Mesenchymal stem cell (in vitro differentiated cells and primary cell): ENCODE measurements around the gene OR1I1.

Experiments
- DNase-seq: peaks from one replicate; pipeline ENCODE4 v3.0.0-alpha.2; 2013
- H2AFZ ChIP-seq: one replicate; pipeline ENCODE4 v1.6.1; 2013; ENCODE audit warnings: low read depth, mild to moderate bottlenecking, control low read depth, inconsistent platforms, low read length, moderate library complexity
- H2AK5ac ChIP-seq: 2 replicates; pipeline ENCODE4 v1.6.1; 2013; ENCODE audit warnings: low read length, moderate library complexity, mild to moderate bottlenecking, inconsistent platforms; ENCODE audit not compliant: severe bottlenecking
- H2BK120ac ChIP-seq: one replicate; pipeline ENCODE4 v1.6.1; 2013; ENCODE audit warnings: low read depth, mild to moderate bottlenecking, inconsistent platforms, low read length, moderate library complexity
- H2BK12ac ChIP-seq, 2 experiments: one replicate each; pipeline ENCODE4 v1.6.1; 2013; ENCODE audit warnings: inconsistent platforms in 2 of 2, low read length in 2 of 2, mild to moderate bottlenecking in 2 of 2, moderate library complexity in 2 of 2, control low read depth in 1 of 2
- H2BK15ac ChIP-seq: one replicate; pipeline ENCODE4 v1.6.1; 2013; ENCODE audit warnings: mild to moderate bottlenecking, low read depth, inconsistent platforms; ENCODE audit not compliant: poor library complexity, severe bottlenecking
- H2BK5ac ChIP-seq: 2 replicates; pipeline ENCODE4 v1.6.1; 2013; ENCODE audit warnings: low read depth, mild to moderate bottlenecking, low read length, control low read depth, inconsistent platforms; ENCODE audit not compliant: poor library complexity, severe bottlenecking
- H3K14ac ChIP-seq, 2 experiments: one replicate each; pipeline ENCODE4 v1.6.1; 2013; ENCODE audit warnings: inconsistent platforms in 2 of 2, low read length in 2 of 2, control low read depth in 1 of 2, mild to moderate bottlenecking in 1 of 2, moderate library complexity in 1 of 2
- H3K18ac ChIP-seq, 2 experiments: one replicate each; pipeline ENCODE4 v1.6.1; 2013; ENCODE audit warnings: inconsistent platforms in 2 of 2, low read length in 2 of 2, control low read depth in 1 of 2, low read depth in 1 of 2, mild to moderate bottlenecking in 1 of 2
- H3K23ac ChIP-seq, 2 experiments: one replicate each; pipeline ENCODE4 v1.6.1; 2013; ENCODE audit warnings: inconsistent platforms in 2 of 2, low read length in 2 of 2, mild to moderate bottlenecking in 2 of 2, moderate library complexity in 2 of 2, control low read depth in 1 of 2
- H3K27ac ChIP-seq: 2 replicates; pipeline ENCODE4 v1.5.1; 2013; ENCODE audit warnings: mild to moderate bottlenecking, moderate library complexity, low read length, control low read depth, inconsistent platforms; ENCODE audit not compliant: poor library complexity, severe bottlenecking
- H3K27me3 ChIP-seq, 2 experiments: 2 replicates each; pipeline versions ENCODE4 v1.6.1 to v1.7.0; 2013; ENCODE audit warnings: low read length in 2 of 2, mild to moderate bottlenecking in 2 of 2, moderate library complexity in 2 of 2, control low read depth in 1 of 2, inconsistent platforms in 1 of 2; ENCODE audit not compliant: control insufficient read depth in 1 of 2, insufficient read depth in 1 of 2
- H3K36me3 ChIP-seq, 2 experiments: 2 replicates each; pipeline versions ENCODE4 v1.6.1 to v1.7.0; 2013; ENCODE audit warnings: low read length in 2 of 2, control low read depth in 1 of 2, inconsistent platforms in 1 of 2, low read depth in 1 of 2, mild to moderate bottlenecking in 1 of 2; ENCODE audit not compliant: insufficient read depth in 2 of 2, control insufficient read depth in 1 of 2
- H3K4ac ChIP-seq, 2 experiments: one replicate each; pipeline ENCODE4 v1.6.1; 2013; ENCODE audit warnings: inconsistent platforms in 2 of 2, low read length in 2 of 2, mild to moderate bottlenecking in 2 of 2, moderate library complexity in 2 of 2, control low read depth in 1 of 2, low read depth in 1 of 2
- H3K4me1 ChIP-seq: 2 replicates; pipeline ENCODE4 v1.6.1; 2013; ENCODE audit warnings: low read depth, low read length, control low read depth; ENCODE audit not compliant: control insufficient read depth, insufficient read depth
- H3K4me2 ChIP-seq: 2 replicates; pipeline ENCODE4 v1.6.1; 2013; ENCODE audit warnings: low read length, mild to moderate bottlenecking, inconsistent platforms; ENCODE audit not compliant: poor library complexity, severe bottlenecking
- H3K4me3 ChIP-seq, 2 experiments: 2 replicates each; pipeline versions ENCODE4 v1.5.1 to v1.7.0; 2013; ENCODE audit warnings: low read length in 2 of 2, mild to moderate bottlenecking in 2 of 2, control low read depth in 1 of 2, low read depth in 1 of 2; ENCODE audit not compliant: insufficient read depth in 1 of 2
- H3K79me1 ChIP-seq: replicated peaks from 2 replicates; pipeline ENCODE4 v1.6.1; 2013; ENCODE audit warnings: mild to moderate bottlenecking, control low read depth, low read length, inconsistent platforms; ENCODE audit not compliant: poor library complexity, severe bottlenecking
- H3K9ac ChIP-seq: 2 replicates; pipeline ENCODE4 v1.7.0; 2013; ENCODE audit warnings: mild to moderate bottlenecking, low read length, moderate library complexity
- H3K9me3 ChIP-seq: 2 replicates; pipeline ENCODE4 v1.7.0; 2013; ENCODE audit warnings: mild to moderate bottlenecking, low read length; ENCODE audit not compliant: control insufficient read depth
- H4K8ac ChIP-seq: one replicate; pipeline ENCODE4 v1.6.1; 2013; ENCODE audit warnings: inconsistent platforms, mild to moderate bottlenecking, low read length, moderate library complexity
- H4K91ac ChIP-seq: one replicate; pipeline ENCODE4 v1.6.1; 2013; ENCODE audit warnings: mild to moderate bottlenecking, low read length, inconsistent platforms
- WGBS: methylation state at CpG from one replicate; pipeline ENCODE4 v1.1.7; 2013; ENCODE audit warnings: mixed read lengths; 5-methylcytosine and 5-hydroxymethylcytosine counted together

OR1I1 gene

GRCh38 chr19:15048128-15048527 lies 33.9 kb upstream of the OR1I1 start:
- no peak overlapping the region for H2BK5ac ChIP-seq
- no peak overlapping the region for H4K91ac ChIP-seq
- H3K9me3 ChIP-seq: no peaks in the 10 kb centered on the region
- WGBS: 77% methylated on average over 5 of the region's 5 CpGs
- H3K4me2 ChIP-seq: no peak overlapping the region
- H2AK5ac ChIP-seq: no peak overlapping the region
- no peaks in the 10 kb centered on the region for H3K4me1 ChIP-seq
- no peak overlapping the region for H3K18ac ChIP-seq
- no peak overlapping the region for H3K4me3 ChIP-seq
- no peaks in the 10 kb centered on the region for H3K79me1 ChIP-seq
- no peak overlapping the region for H3K27ac ChIP-seq
- H4K8ac ChIP-seq: no peak overlapping the region
- no peak for DNase-seq
- H3K36me3 ChIP-seq: no peaks in the 10 kb centered on the region
- H3K4ac ChIP-seq: no peak overlapping the region
- H3K23ac ChIP-seq: no peak overlapping the region
- H2BK12ac ChIP-seq: no peak overlapping the region
- no peak overlapping the region for H2AFZ ChIP-seq
- H3K9ac ChIP-seq: no peak overlapping the region
- no peak overlapping the region for H2BK15ac ChIP-seq
- no peak overlapping the region for H3K14ac ChIP-seq
- no peak overlapping the region for H2BK120ac ChIP-seq
- H3K27me3 ChIP-seq: no peaks in the 10 kb centered on the region

GRCh38 chr19:15048885-15049541 lies 33.0 kb upstream of the OR1I1 start, which contains the start of gene CASP14:
Gene CASP14 (plus strand): TSS chr19:15049480. CDS start chr19:15052252, 2,772 bp downstream.
- Histone ChIP-seq H3K4me3 (no peak within 1 kb of the TSS), H4K91ac (no peak within 1 kb of the TSS), H4K8ac (no peak within 1 kb of the TSS), H2BK120ac (no peak within 1 kb of the TSS), H3K9ac (no peak within 1 kb of the TSS), H2BK15ac (no peak within 1 kb of the TSS), H2BK12ac (no peak within 1 kb of the TSS), H2BK5ac (no peak within 1 kb of the TSS), H3K23ac (no peak within 1 kb of the TSS), H3K9me3 (no peaks in the 10 kb centered on the region), H3K4me1 (no peaks in the 10 kb centered on the region), H3K79me1 (no peaks in the 10 kb centered on the region), H3K4ac (no peak within 1 kb of the TSS), H3K18ac (no peak within 1 kb of the TSS), H3K4me2 (no peak within 1 kb of the TSS), H2AFZ (no peak within 1 kb of the TSS), H3K14ac (no peak within 1 kb of the TSS), H2AK5ac (no peak within 1 kb of the TSS), H3K36me3 (no peaks in the 10 kb centered on the region), H3K27ac (no peak within 1 kb of the TSS), H3K27me3 (no peaks in the 10 kb centered on the region)
- whole genome bisulfite sequencing: 81% methylated on average over 10 of the region's 11 CpGs
- DNase-seq: no peak

GRCh38 chr19:15050639-15051038 lies 31.4 kb upstream of the OR1I1 start:
- no peak overlapping the region for H3K4me3 ChIP-seq
- no peak overlapping the region for H2BK12ac ChIP-seq
- no peak overlapping the region for H4K91ac ChIP-seq
- H3K9me3 ChIP-seq: no peaks in the 10 kb centered on the region
- no peak overlapping the region for H4K8ac ChIP-seq
- no peak overlapping the region for H3K4ac ChIP-seq
- H3K36me3 ChIP-seq: no peaks in the 10 kb centered on the region
- no peak overlapping the region for H3K14ac ChIP-seq
- H2BK5ac ChIP-seq: no peak overlapping the region
- H2AK5ac ChIP-seq: no peak overlapping the region
- H3K18ac ChIP-seq: no peak overlapping the region
- no peak overlapping the region for H3K9ac ChIP-seq
- no peaks in the 10 kb centered on the region for H3K27me3 ChIP-seq
- H3K23ac ChIP-seq: no peak overlapping the region
- no peak overlapping the region for H2BK15ac ChIP-seq
- no peak overlapping the region for H2AFZ ChIP-seq
- no peak for DNase-seq
- H3K4me2 ChIP-seq: no peak overlapping the region
- no peaks in the 10 kb centered on the region for H3K4me1 ChIP-seq
- H3K27ac ChIP-seq: no peak overlapping the region
- no peaks in the 10 kb centered on the region for H3K79me1 ChIP-seq
- WGBS: 66% methylated on average over 2 of the region's 2 CpGs
- H2BK120ac ChIP-seq: no peak overlapping the region

GRCh38 chr19:15062036-15062435 lies 20.0 kb upstream of the OR1I1 start:
- Histone ChIP-seq H4K91ac (no peak overlapping the region), H2BK5ac (no peak overlapping the region), H3K4me3 (no peak overlapping the region), H3K79me1 (no peaks in the 10 kb centered on the region), H3K9me3 (no peaks in the 10 kb centered on the region), H3K36me3 (no peaks in the 10 kb centered on the region), H2AFZ (no peak overlapping the region), H3K14ac (no peak overlapping the region), H3K4ac (no peak overlapping the region), H3K4me1 (no peaks in the 10 kb centered on the region), H3K4me2 (no peak overlapping the region), H4K8ac (no peak overlapping the region), H3K23ac (no peak overlapping the region), H2BK120ac (no peak overlapping the region), H2BK12ac (no peak overlapping the region), H3K27ac (no peak overlapping the region), H3K9ac (no peak overlapping the region), H3K27me3 (peaks cover 0 to 5% of the 10 kb centered on the region in 2 experiments), H3K18ac (no peak overlapping the region), H2AK5ac (no peak overlapping the region), H2BK15ac (no peak overlapping the region)
- no peak for DNase-seq
- 74% methylated on average over 8 of the region's 12 CpGs for WGBS
